ENCODE data around the gene RCE1.

The RCE1 gene

GRCh38 chr11:66834539-66834845 is 8.7 kb upstream of the RCE1 start:
- H3K4ac ChIP-seq (ENCODE audit: low read depth in 1 of 2, low read length in 2 of 2), result no peak overlapping the region
- no peaks in the 10 kb centered on the region for H3K9me3 ChIP-seq (ENCODE audit: control insufficient read depth, low read length)
- H3K4me3 ChIP-seq (ENCODE audit: insufficient read depth in 1 of 2, low read depth in 1 of 2, low read length in 2 of 2), result no peak overlapping the region
- no peak overlapping the region for H4K8ac ChIP-seq (ENCODE audit: low read length)
- H3K14ac ChIP-seq (ENCODE audit: low read length in 2 of 2), result no peak overlapping the region
- 81% methylated on average over 4 of the region's 4 CpGs for WGBS
- no peak overlapping the region for H3K18ac ChIP-seq (ENCODE audit: low read depth in 1 of 2, low read length in 2 of 2)
- no peak overlapping the region for H3K4me2 ChIP-seq (ENCODE audit: low read length, poor library complexity, severe bottlenecking)
- peaks cover 19 to 24% of the 10 kb centered on the region in 2 experiments for H3K36me3 ChIP-seq (ENCODE audit: control insufficient read depth in 1 of 2, insufficient read depth in 2 of 2, low read depth in 1 of 2, low read length in 2 of 2)
- no peak overlapping the region for H3K27ac ChIP-seq (ENCODE audit: low read length, poor library complexity, severe bottlenecking)
- H2BK120ac ChIP-seq (ENCODE audit: low read depth, low read length), result no peak overlapping the region
- H3K9ac ChIP-seq (ENCODE audit: low read length), result no peak overlapping the region
- no peak for DNase-seq
- H2BK5ac ChIP-seq (ENCODE audit: low read depth, low read length, poor library complexity, severe bottlenecking), result no peak overlapping the region
- peaks cover 14% of the 10 kb centered on the region for H3K79me1 ChIP-seq (replicated peaks; ENCODE audit: low read length, poor library complexity, severe bottlenecking)
- H3K27me3 ChIP-seq (ENCODE audit: control insufficient read depth in 1 of 2, insufficient read depth in 1 of 2, low read length in 2 of 2), result no peaks in the 10 kb centered on the region
- H3K4me1 ChIP-seq (ENCODE audit: control insufficient read depth, insufficient read depth, low read depth, low read length), result no peaks in the 10 kb centered on the region
- no peak overlapping the region for H4K91ac ChIP-seq (ENCODE audit: low read length)
- no peak overlapping the region for H3K23ac ChIP-seq (ENCODE audit: low read length in 2 of 2)
- peak overlapping the region in 1 of 2 experiments; percentile 30 for H2BK12ac ChIP-seq (ENCODE audit: low read length in 2 of 2)
- no peak overlapping the region for H2AK5ac ChIP-seq (ENCODE audit: low read length, severe bottlenecking)
- no peak overlapping the region for H2AFZ ChIP-seq (ENCODE audit: low read depth, low read length)
- no peak overlapping the region for H2BK15ac ChIP-seq (ENCODE audit: low read depth, poor library complexity, severe bottlenecking)

GRCh38 chr11:66834943-66835342 is 8.3 kb upstream of the RCE1 start:
- H3K18ac ChIP-seq (ENCODE audit: low read depth in 1 of 2, low read length in 2 of 2), result no peak overlapping the region

GRCh38 chr11:66835768-66836405 is 7.4 kb upstream of the RCE1 start:
- Histone ChIP-seq H2BK12ac (ENCODE audit: low read length in 2 of 2) (no peak overlapping the region), H3K4me3 (ENCODE audit: insufficient read depth in 1 of 2, low read depth in 1 of 2, low read length in 2 of 2) (no peak overlapping the region), H3K14ac (ENCODE audit: low read length in 2 of 2) (no peak overlapping the region), H3K23ac (ENCODE audit: low read length in 2 of 2) (no peak overlapping the region), H2AFZ (ENCODE audit: low read depth, low read length) (no peak overlapping the region), H3K79me1 (replicated peaks; ENCODE audit: low read length, poor library complexity, severe bottlenecking) (peaks cover 22% of the 10 kb centered on the region), H3K4me1 (ENCODE audit: control insufficient read depth, insufficient read depth, low read depth, low read length) (peaks cover 2% of the 10 kb centered on the region), H3K4me2 (ENCODE audit: low read length, poor library complexity, severe bottlenecking) (no peak overlapping the region), H3K36me3 (ENCODE audit: control insufficient read depth in 1 of 2, insufficient read depth in 2 of 2, low read depth in 1 of 2, low read length in 2 of 2) (peaks cover 26 to 31% of the 10 kb centered on the region in 2 experiments), H3K18ac (ENCODE audit: low read depth in 1 of 2, low read length in 2 of 2) (no peak overlapping the region), H3K27me3 (ENCODE audit: control insufficient read depth in 1 of 2, insufficient read depth in 1 of 2, low read length in 2 of 2) (no peaks in the 10 kb centered on the region), H3K9ac (ENCODE audit: low read length) (peak overlapping the region; percentile 50), H4K8ac (ENCODE audit: low read length) (no peak overlapping the region), H3K4ac (ENCODE audit: low read depth in 1 of 2, low read length in 2 of 2) (no peak overlapping the region), H3K9me3 (ENCODE audit: control insufficient read depth, low read length) (no peaks in the 10 kb centered on the region), H2BK5ac (ENCODE audit: low read depth, low read length, poor library complexity, severe bottlenecking) (no peak overlapping the region), H2BK120ac (ENCODE audit: low read depth, low read length) (no peak overlapping the region), H2BK15ac (ENCODE audit: low read depth, poor library complexity, severe bottlenecking) (no peak overlapping the region), H4K91ac (ENCODE audit: low read length) (no peak overlapping the region), H3K27ac (ENCODE audit: low read length, poor library complexity, severe bottlenecking) (no peak overlapping the region), H2AK5ac (ENCODE audit: low read length, severe bottlenecking) (no peak overlapping the region)
- WGBS, result 94% methylated on average over 7 of the region's 12 CpGs
- peak; percentile 51 for DNase-seq

More at GRCh38 chr11:66834943-66835342, 8.3 kb upstream of the RCE1 start:
- H2AK5ac ChIP-seq (ENCODE audit: low read length, severe bottlenecking), result no peak overlapping the region
- H3K14ac ChIP-seq (ENCODE audit: low read length in 2 of 2), result no peak overlapping the region
- no peak overlapping the region for H4K8ac ChIP-seq (ENCODE audit: low read length)
- no peak overlapping the region for H3K4ac ChIP-seq (ENCODE audit: low read depth in 1 of 2, low read length in 2 of 2)
- no peak for DNase-seq
- peaks cover 24 to 26% of the 10 kb centered on the region in 2 experiments for H3K36me3 ChIP-seq (ENCODE audit: control insufficient read depth in 1 of 2, insufficient read depth in 2 of 2, low read depth in 1 of 2, low read length in 2 of 2)
- peak overlapping the region; percentile 50 for H3K9ac ChIP-seq (ENCODE audit: low read length)
- no peaks in the 10 kb centered on the region for H3K27me3 ChIP-seq (ENCODE audit: control insufficient read depth in 1 of 2, insufficient read depth in 1 of 2, low read length in 2 of 2)
- no peak overlapping the region for H3K27ac ChIP-seq (ENCODE audit: low read length, poor library complexity, severe bottlenecking)
- no peak overlapping the region for H2BK120ac ChIP-seq (ENCODE audit: low read depth, low read length)
- no peak overlapping the region for H2BK15ac ChIP-seq (ENCODE audit: low read depth, poor library complexity, severe bottlenecking)
- no peak overlapping the region for H3K4me2 ChIP-seq (ENCODE audit: low read length, poor library complexity, severe bottlenecking)
- H3K4me3 ChIP-seq (ENCODE audit: insufficient read depth in 1 of 2, low read depth in 1 of 2, low read length in 2 of 2), result no peak overlapping the region
- H3K79me1 ChIP-seq (replicated peaks; ENCODE audit: low read length, poor library complexity, severe bottlenecking), result peaks cover 15% of the 10 kb centered on the region
- H2BK12ac ChIP-seq (ENCODE audit: low read length in 2 of 2), result no peak overlapping the region
- H3K4me1 ChIP-seq (ENCODE audit: control insufficient read depth, insufficient read depth, low read depth, low read length), result no peaks in the 10 kb centered on the region
- 97% methylated on average over 3 of the region's 5 CpGs for WGBS
- H3K9me3 ChIP-seq (ENCODE audit: control insufficient read depth, low read length), result no peaks in the 10 kb centered on the region
- H2BK5ac ChIP-seq (ENCODE audit: low read depth, low read length, poor library complexity, severe bottlenecking), result no peak overlapping the region
- no peak overlapping the region for H3K23ac ChIP-seq (ENCODE audit: low read length in 2 of 2)
- no peak overlapping the region for H4K91ac ChIP-seq (ENCODE audit: low read length)
- no peak overlapping the region for H2AFZ ChIP-seq (ENCODE audit: low read depth, low read length)

GRCh38 chr11:66840317-66841091 is 2.7 kb upstream of the RCE1 start:
- Histone ChIP-seq H3K36me3 (ENCODE audit: control insufficient read depth in 1 of 2, insufficient read depth in 2 of 2, low read depth in 1 of 2, low read length in 2 of 2) (peaks cover 30 to 34% of the 10 kb centered on the region in 2 experiments), H3K4me1 (ENCODE audit: control insufficient read depth, insufficient read depth, low read depth, low read length) (peaks cover 20% of the 10 kb centered on the region), H3K79me1 (replicated peaks; ENCODE audit: low read length, poor library complexity, severe bottlenecking) (peaks cover 28% of the 10 kb centered on the region), H2BK120ac (ENCODE audit: low read depth, low read length) (no peak overlapping the region), H3K18ac (ENCODE audit: low read depth in 1 of 2, low read length in 2 of 2) (no peak overlapping the region), H2AFZ (ENCODE audit: low read depth, low read length) (no peak overlapping the region), H3K4ac (ENCODE audit: low read depth in 1 of 2, low read length in 2 of 2) (no peak overlapping the region), H2BK12ac (ENCODE audit: low read length in 2 of 2) (no peak overlapping the region), H3K27me3 (ENCODE audit: control insufficient read depth in 1 of 2, insufficient read depth in 1 of 2, low read length in 2 of 2) (no peaks in the 10 kb centered on the region), H2BK5ac (ENCODE audit: low read depth, low read length, poor library complexity, severe bottlenecking) (no peak overlapping the region), H3K4me3 (ENCODE audit: insufficient read depth in 1 of 2, low read depth in 1 of 2, low read length in 2 of 2) (no peak overlapping the region), H3K14ac (ENCODE audit: low read length in 2 of 2) (no peak overlapping the region), H4K91ac (ENCODE audit: low read length) (no peak overlapping the region), H4K8ac (ENCODE audit: low read length) (no peak overlapping the region), H2BK15ac (ENCODE audit: low read depth, poor library complexity, severe bottlenecking) (no peak overlapping the region), H3K4me2 (ENCODE audit: low read length, poor library complexity, severe bottlenecking) (no peak overlapping the region), H3K9ac (ENCODE audit: low read length) (no peak overlapping the region), H3K27ac (ENCODE audit: low read length, poor library complexity, severe bottlenecking) (no peak overlapping the region), H3K9me3 (ENCODE audit: control insufficient read depth, low read length) (no peaks in the 10 kb centered on the region), H2AK5ac (ENCODE audit: low read length, severe bottlenecking) (no peak overlapping the region), H3K23ac (ENCODE audit: low read length in 2 of 2) (no peak overlapping the region)
- 88% methylated on average over 4 of the region's 4 CpGs for WGBS
- DNase-seq, result peak; percentile 12
